HepG2 (cell line): ENCODE data around the gene POGLUT2. TPM values are rescaled to one million over a fixed set of nuclear protein-coding genes. Genes with fewer than 3 reads are reported as not detected.

Source experiments
- ATAC-seq: fragments of 200-7000 bp; cut with Tn5 transposase; 3 replicates; pipeline ENCODE4 v1.9.1; 2020; ENCODE audit warnings: mild to moderate bottlenecking, moderate library complexity
- BruUV-seq: library from RNA; stranded (reverse); fragments of 400-500 nt; replicated peaks from 2 replicates; lab custom pipeline; 2021; lab: Mats Ljungman, UMichigan
- CTCF ChIA-PET: fragments of 300-600 bp; formaldehyde crosslinking; extraction: SDS; loops from one replicate; lab custom pipeline; 2021; ENCODE audit warnings: low total read pairs, inconsistent platforms, low intra/inter-chr PET ratio; lab: Yijun Ruan, JAX
- POLR2A ChIA-PET: fragments of 350-600 bp; sonication (Branson Sonifier 250); formaldehyde crosslinking; loops from one replicate; lab custom pipeline; 2020; ENCODE audit warnings: antibody characterized with exemption, inconsistent platforms; lab: Yijun Ruan, JAX
- DNase-seq: peaks from one replicate; pipeline ENCODE4 v3.0.0-alpha.2; 2015; ENCODE audit warnings: low spot score
- FAIRE-seq: peaks from 3 replicates; lab custom pipeline; 2011; peaks lifted over from hg19 to GRCh38; lab: Jason Lieb, UNC
- H2AFZ ChIP-seq: one replicate; pipeline ENCODE4 v1.6.1; 2011; ENCODE audit warnings: low read length, inconsistent platforms
- H3K27ac ChIP-seq: fragments of 300-600 bp; 3 replicates; pipeline ENCODE4 v1.8.0; 2011; ENCODE audit warnings: mixed run types, mild to moderate bottlenecking, mixed read lengths, low read length, inconsistent platforms; ENCODE audit not compliant: insufficient read depth; ENCODE audit errors: extremely low read length
- H3K27me3 ChIP-seq, 2 experiments: fragments of 200-600 bp in 1 of 2; 2 replicates in 1 of 2; 3 replicates in 1 of 2; pipeline versions ENCODE4 v1.6.0 to v1.8.0; 2011; ENCODE audit warnings: low read length in 2 of 2, mild to moderate bottlenecking in 2 of 2, moderate library complexity in 2 of 2, inconsistent platforms in 1 of 2; ENCODE audit not compliant: insufficient read depth in 2 of 2, control insufficient read depth in 1 of 2
- H3K36me3 ChIP-seq, 2 experiments: fragments of 200-600 bp in 1 of 2; replicated peaks in 1 of 2; 2 replicates in 1 of 2; 3 replicates in 1 of 2; pipeline versions ENCODE4 v1.5.1 to v1.8.0; 2011; ENCODE audit warnings: low read length in 2 of 2, inconsistent platforms in 1 of 2; ENCODE audit not compliant: insufficient read depth in 2 of 2, control insufficient read depth in 1 of 2
- H3K4me1 ChIP-seq: 2 replicates; pipeline ENCODE4 v1.5.1; 2012; ENCODE audit warnings: low read length, inconsistent platforms; ENCODE audit not compliant: insufficient read depth
- H3K4me2 ChIP-seq: 2 replicates; pipeline ENCODE4 v1.6.0; 2011; ENCODE audit warnings: low read depth, low read length, inconsistent platforms
- H3K4me3 ChIP-seq, 3 experiments: fragments of 200-600 bp in 1 of 3; sonication (generic), shearing (Covaris generic) in 1 of 3; replicated peaks in 1 of 3; 2 replicates each; pipeline ENCODE4 v1.5.1; 2011 to 2016; ENCODE audit warnings: low read length in 3 of 3, inconsistent platforms in 2 of 3, low read depth in 2 of 3, mild to moderate bottlenecking in 2 of 3, control low read depth in 1 of 3, mixed read lengths in 1 of 3; ENCODE audit not compliant: insufficient read depth in 1 of 3
- H3K79me2 ChIP-seq: one replicate; pipeline ENCODE4 v1.6.1; 2011; ENCODE audit warnings: low read length, inconsistent platforms; ENCODE audit not compliant: insufficient read depth
- H3K9ac ChIP-seq: 2 replicates; pipeline ENCODE4 v1.6.0; 2011; ENCODE audit warnings: mild to moderate bottlenecking, low read depth, low read length, inconsistent platforms; ENCODE audit not compliant: insufficient read depth
- H3K9me3 ChIP-seq: 2 replicates; pipeline ENCODE4 v1.5.1; 2012; ENCODE audit warnings: mild to moderate bottlenecking, low read length
- H4K20me1 ChIP-seq: 2 replicates; pipeline ENCODE4 v1.6.0; 2011; ENCODE audit warnings: inconsistent platforms, mild to moderate bottlenecking, low read length, moderate library complexity; ENCODE audit not compliant: insufficient read depth
- ATF2 ChIP-seq: sonication (generic); formaldehyde crosslinking; IDR thresholded peaks from 2 replicates; pipeline ENCODE4 v1.4.0; 2020; ENCODE audit warnings: missing genetic modification reagents
- ELF3 ChIP-seq: IDR thresholded peaks from 2 replicates; pipeline ENCODE4 v1.6.1; 2016; ENCODE audit warnings: missing genetic modification reagents, missing compliant biosample characterization
- KDM4B ChIP-seq: sonication (generic); formaldehyde crosslinking; IDR thresholded peaks from 2 replicates; pipeline ENCODE4 v1.4.0; 2020; ENCODE audit warnings: missing genetic modification reagents
- NR0B2 ChIP-seq: sonication (generic); formaldehyde crosslinking; IDR thresholded peaks from 2 replicates; pipeline ENCODE4 v1.4.0; 2020; ENCODE audit warnings: mild to moderate bottlenecking, missing genetic modification reagents
- RERE ChIP-seq: IDR thresholded peaks from 2 replicates; pipeline ENCODE4 v1.6.1; 2016; ENCODE audit warnings: low read depth, missing genetic modification reagents, missing compliant biosample characterization
- RFXANK ChIP-seq: IDR thresholded peaks from 2 replicates; pipeline ENCODE4 v1.6.1; 2016
- ZFX ChIP-seq: sonication (generic); formaldehyde crosslinking; IDR thresholded peaks from 2 replicates; pipeline ENCODE4 v1.4.0; 2020; ENCODE audit warnings: mild to moderate bottlenecking, low read depth, missing genetic modification reagents, moderate library complexity
- ZNF230 ChIP-seq: sonication (generic); formaldehyde crosslinking; IDR thresholded peaks from 2 replicates; pipeline ENCODE4 v1.4.0; 2020; ENCODE audit warnings: mild to moderate bottlenecking, missing genetic modification reagents
- ZNF292 ChIP-seq: sonication (generic); formaldehyde crosslinking; IDR thresholded peaks from 2 replicates; pipeline ENCODE4 v1.8.1; 2022; ENCODE audit warnings: mild to moderate bottlenecking, low read depth, missing genetic modification reagents, borderline replicate concordance
- ZNF382 ChIP-seq: sonication (generic); formaldehyde crosslinking; IDR thresholded peaks from 2 replicates; pipeline ENCODE4 v1.5.0; 2020; ENCODE audit warnings: missing genetic modification reagents, mild to moderate bottlenecking, borderline replicate concordance
- ZNF619 ChIP-seq: sonication (generic); formaldehyde crosslinking; IDR thresholded peaks from 2 replicates; pipeline ENCODE4 v1.4.0; 2020; ENCODE audit warnings: mild to moderate bottlenecking, missing genetic modification reagents
- WGBS: methylation state at CpG from one replicate; pipeline ENCODE4 v1.1.6; 2017; ENCODE audit warnings: low lambda C conversion rate; 5-methylcytosine and 5-hydroxymethylcytosine counted together
- in situ Hi-C: cut with HindIII; loops from 2 replicates; pipeline ENCODE4 v1.10.0; 2017; ENCODE audit warnings: low pct_unique_long_range_greater_than_20kb; ENCODE audit not compliant: extremely low pct_ligation_motif_present
- intact Hi-C: fragments of 100-400 bp; cut with micrococcal nuclease; formaldehyde crosslinking; loops from one replicate; pipeline ENCODE4 v1.10.0; 2022; ENCODE audit not compliant: unreplicated experiment
- polyA plus RNA-seq, 8 experiments: library from polyadenylated mRNA; depleted of rRNA in 3 of 8; stranded (reverse) in 7 of 8; unstranded in 1 of 8; fragments of >200 nt; fragmentation: Illumina TruSeq in 4 of 8; extraction: Trizol in 4 of 8; gene quantifications; 2 replicates each; pipeline versions ENCODE4 v1.2.1 to v1.2.3, GENCODE V29; 2011 to 2016; ENCODE audit warnings: low read depth in 4 of 8, missing spikeins in 1 of 8, mixed read lengths in 1 of 8; ENCODE audit not compliant: insufficient read depth in 1 of 8
- total RNA-seq, 5 experiments: library from RNA; depleted of rRNA; stranded (reverse); fragments of >200 nt; fragmentation: Illumina TruSeq; extraction: Trizol; gene quantifications; 2 replicates each; pipeline ENCODE4 v1.2.3, GENCODE V29; 2016; ENCODE audit warnings: low read depth in 1 of 5

The POGLUT2 gene
- total and polyA plus RNA-seq, 2 of the 13 experiments (the other 11 are each of a cell fraction or from before 2014, with no cell fraction given), result 18.0 to 26.1 TPM

- ChIA-PET POLR2A (interaction anchor here (0.8 kb wide), 1 partner anchor 9 kb away, joined by 4 read pairs; the partner anchor contains the start of gene ERCC5), CTCF (no interaction called here)
- no peak overlapping the region for H3K4me3 ChIP-seq
- FAIRE-seq (no peak), ATAC-seq (no peak), DNase-seq (no peak)
- H4K20me1 ChIP-seq, result no peaks in the 10 kb centered on the region
- H3K27me3 ChIP-seq, result no peaks in the 10 kb centered on the region
- H3K4me1 ChIP-seq, result peaks cover under 1% of the 10 kb centered on the region
- no peak overlapping the region for H3K4me2 ChIP-seq
- WGBS, result 92% methylated on average over 4 of the region's 4 CpGs
- intact Hi-C loops (no loop called here), in situ Hi-C loops (no loop called here)
- H2AFZ ChIP-seq, result no peak overlapping the region
- TF ChIP-seq NR0B2 (CRISPR knock-in tag), result no peak
- no peak for TF ChIP-seq KDM4B (CRISPR knock-in tag)
- TF ChIP-seq ZNF382, result no peak
- peaks cover 0 to 36% of the 10 kb centered on the region in 2 experiments; a peak in 3 of 5 replicates for H3K36me3 ChIP-seq
- H3K79me2 ChIP-seq, result no peaks in the 10 kb centered on the region
- H3K27ac ChIP-seq, result no peak overlapping the region
- no peak overlapping the region for H3K9ac ChIP-seq
- no TSS peak for BruUV-seq
- H3K9me3 ChIP-seq, result no peaks in the 10 kb centered on the region
Measured at GRCh38 chr13:102836471-102836870, 37.7 kb upstream of the POGLUT2 start.

GRCh38 chr13:102830646-102831045 lies 31.9 kb upstream of the POGLUT2 start:
- Histone ChIP-seq H3K79me2 (no peaks in the 10 kb centered on the region), H3K27me3 (no peaks in the 10 kb centered on the region), H3K4me2 (peak overlapping the region; percentile 78), H3K27ac (peak overlapping the region; percentile 77), H2AFZ (peak overlapping the region; percentile 96), H3K36me3 (peaks cover 2 to 27% of the 10 kb centered on the region in 2 experiments), H3K4me1 (peaks cover 16% of the 10 kb centered on the region), H4K20me1 (no peaks in the 10 kb centered on the region), H3K9me3 (no peaks in the 10 kb centered on the region), H3K9ac (peak overlapping the region; percentile 52; the same call in 1 of the 2 replicates), H3K4me3 (peak overlapping the region in 2 of 3 experiments; percentile 20 to 53; a peak in 3 of 6 replicates)
- ChIA-PET POLR2A (interaction anchor here (0.6 to 2.8 kb wide), 4 partner anchors 11 to 31 kb away, joined by 3 to 18 read pairs (median 4); partner anchors contain the start of gene ERCC5), CTCF (no interaction called here)
- intact Hi-C loops (loop anchor here (1.0 kb wide), 2 partner anchors 17 to 31 kb away; partner anchors contain the start of gene BIVM), in situ Hi-C loops (no loop called here)
- 6% methylated on average over 3 of the region's 4 CpGs for WGBS
- ATAC-seq, result peak; percentile 100
- no TSS peak for BruUV-seq
- FAIRE-seq, result peak; percentile 94
- peak; percentile 73 for DNase-seq
- no peak for TF ChIP-seq ATF2
- no peak for TF ChIP-seq RFXANK
- TF ChIP-seq ZNF292 (CRISPR knock-in tag), result peak; percentile 59; the same call in 1 of the 2 replicates
- TF ChIP-seq ZNF230 (CRISPR knock-in tag), result no peak
- no peak for TF ChIP-seq RERE (CRISPR knock-in tag)
- peak; percentile 87 for TF ChIP-seq ELF3 (CRISPR knock-in tag)
- TF ChIP-seq ZNF619 (CRISPR knock-in tag), result no peak
- peak; percentile 70 for TF ChIP-seq ZFX (CRISPR knock-in tag)
